ENCODE data around the gene ZSWIM7. TPM values are rescaled to one million over a fixed set of nuclear protein-coding genes. Genes with fewer than 3 reads are reported as not detected.

The ZSWIM7 gene
- total RNA-seq, 1 experiment from 2014 or later = 37.8 TPM

- H3K27me3 Mint-ChIP-seq (ENCODE audit: low read depth) = no peaks in the 10 kb centered on the region; the same call in 1 of the 2 replicates
Measured at GRCh38 chr17:15973834-15974233, 25.7 kb downstream of the ZSWIM7 start.

More at GRCh38 chr17:15973834-15974233, 25.7 kb downstream of the ZSWIM7 start:
- Histone ChIP-seq H3T11ph (ENCODE audit: low read length) (no peak overlapping the region), H2BK15ac (ENCODE audit: low read depth, low read length) (no peak overlapping the region), H4K8ac (replicated peaks; ENCODE audit: insufficient read length, low read depth, low read length) (no peak overlapping the region), H3K18ac (ENCODE audit: insufficient read length, low read depth, low read length) (no peak overlapping the region), H2BK20ac (ENCODE audit: low read depth, low read length, poor library complexity, severe bottlenecking) (no peak overlapping the region), H3K23ac (ENCODE audit: insufficient read length, low read depth, low read length) (no peak overlapping the region), H3K9me3 (ENCODE audit: control insufficient read depth, low read depth, low read length) (no peaks in the 10 kb centered on the region), H2AFZ (ENCODE audit: low read length) (no peak overlapping the region), H3K4ac (ENCODE audit: low read depth, low read length) (no peak overlapping the region), H3K27ac (ENCODE audit: insufficient read length, low read depth, low read length) (no peak overlapping the region), H4K5ac (ENCODE audit: insufficient read length, low read depth, low read length) (no peak overlapping the region), H3K79me2 (ENCODE audit: insufficient read depth, low read length) (no peaks in the 10 kb centered on the region), H3K23me2 (ENCODE audit: insufficient read length, low read depth, low read length, poor library complexity, severe bottlenecking) (no peaks in the 10 kb centered on the region), H2AK5ac (ENCODE audit: insufficient read length, low read length) (no peak overlapping the region), H2BK120ac (ENCODE audit: low read depth, low read length, poor library complexity, severe bottlenecking) (no peak overlapping the region), H4K91ac (ENCODE audit: insufficient read length, low read depth, low read length) (no peak overlapping the region), H3K9ac (ENCODE audit: extremely low read depth, insufficient read length, low read length) (no peak overlapping the region), H3K27me3 (ENCODE audit: insufficient read depth, low read length) (no peaks in the 10 kb centered on the region), H3K4me1 (ENCODE audit: insufficient read depth, low read length) (no peaks in the 10 kb centered on the region; the same call in 1 of the 2 replicates), H3K56ac (ENCODE audit: insufficient read length, low read depth, low read length) (no peak overlapping the region), H2BK12ac (ENCODE audit: insufficient read length, low read depth, low read length) (no peak overlapping the region), H3K4me2 (ENCODE audit: insufficient read depth, insufficient read length, low read length) (no peak overlapping the region), H4K20me1 (ENCODE audit: control insufficient read depth, insufficient read depth, insufficient read length) (no peaks in the 10 kb centered on the region), H2BK5ac (ENCODE audit: insufficient read length, low read length) (no peak overlapping the region), H3K79me1 (ENCODE audit: insufficient read depth, low read depth, low read length, poor library complexity, severe bottlenecking) (no peaks in the 10 kb centered on the region), H3K14ac (ENCODE audit: insufficient read depth, low read length) (no peak overlapping the region)
- no CpG with 5 or more reads among the region's 6 CpGs for WGBS (ENCODE audit: extremely low coverage, insufficient read length, low lambda C conversion rate)
- Mint-ChIP-seq H3K36me3 (ENCODE audit: insufficient read depth in 1 of 3, low read depth in 3 of 3) (peaks cover 9 to 31% (median 24%) of the 10 kb centered on the region in 3 experiments), H3K4me3 (no peak overlapping the region), H3K4me1 (peaks cover 25 to 28% of the 10 kb centered on the region in 2 experiments), H3K27ac (no peak overlapping the region), H3K9me3 (no peaks in the 10 kb centered on the region)
- DNase-seq = no peak
- no peak for TF ChIP-seq CTCF (conservative IDR thresholded peaks at IDR 0.05)
